Measurements from ENCODE around the gene PDE4B.
"Not testable (repeated sequence)": the region's sequence is repeated elsewhere in the genome, so short reads cannot be mapped to it uniquely, and the experiment has no call there.

The PDE4B gene

GRCh38 chr1:65991694-65992093, 199.0 kb downstream of the PDE4B start:
- DNase-seq (ENCODE audit: low read depth in 2 of 2, low spot score in 1 of 2), result no peak

GRCh38 chr1:65992165-65992821, 199.6 kb downstream of the PDE4B start:
- no peak for DNase-seq (ENCODE audit: low read depth in 2 of 2, low spot score in 1 of 2)

- DNase-seq (ENCODE audit: low read depth in 2 of 2, low spot score in 1 of 2), result no peak
Measured at GRCh38 chr1:65992831-65993271, 200.2 kb downstream of the PDE4B start.

GRCh38 chr1:65994223-65994622, 201.5 kb downstream of the PDE4B start:
- DNase-seq (ENCODE audit: low read depth in 2 of 2, low spot score in 1 of 2), result no peak

- DNase-seq (ENCODE audit: low read depth in 2 of 2, low spot score in 1 of 2), result no peak
Measured at GRCh38 chr1:65995336-65995735, 202.6 kb downstream of the PDE4B start.

GRCh38 chr1:65995928-65996327, 203.2 kb downstream of the PDE4B start:
- no peak for DNase-seq (ENCODE audit: low read depth in 2 of 2, low spot score in 1 of 2)

- DNase-seq (ENCODE audit: low read depth in 2 of 2, low spot score in 1 of 2), result no peak
Measured at GRCh38 chr1:65997693-65998092, 205.0 kb downstream of the PDE4B start.

GRCh38 chr1:65998763-65999583, 206.3 kb downstream of the PDE4B start:
- no peak for DNase-seq (ENCODE audit: low read depth in 2 of 2, low spot score in 1 of 2)

GRCh38 chr1:66000033-66000637, 207.4 kb downstream of the PDE4B start:
- DNase-seq (ENCODE audit: low read depth in 2 of 2, low spot score in 1 of 2), result no peak

- no peak for DNase-seq (ENCODE audit: low read depth in 2 of 2, low spot score in 1 of 2)
Measured at GRCh38 chr1:66003690-66004089, 211.0 kb downstream of the PDE4B start.

GRCh38 chr1:66006534-66006933, 213.8 kb downstream of the PDE4B start:
- not testable (repeated sequence) for DNase-seq (ENCODE audit: low read depth in 2 of 2, low spot score in 1 of 2)

- no peak for DNase-seq (ENCODE audit: low read depth in 2 of 2, low spot score in 1 of 2)
Measured at GRCh38 chr1:66012106-66012784, 219.6 kb downstream of the PDE4B start.

GRCh38 chr1:66013371-66013770, 220.7 kb downstream of the PDE4B start:
- DNase-seq (ENCODE audit: low read depth in 2 of 2, low spot score in 1 of 2), result no peak

- no peak for DNase-seq (ENCODE audit: low read depth in 2 of 2, low spot score in 1 of 2)
Measured at GRCh38 chr1:66022904-66023620, 230.4 kb downstream of the PDE4B start.

- no peak for DNase-seq (ENCODE audit: low read depth in 2 of 2, low spot score in 1 of 2)
Measured at GRCh38 chr1:66025188-66025587, 232.5 kb downstream of the PDE4B start.

- no peak for DNase-seq (ENCODE audit: low read depth in 2 of 2, low spot score in 1 of 2)
Measured at GRCh38 chr1:66028035-66028434, 235.3 kb downstream of the PDE4B start.

- no peak for DNase-seq (ENCODE audit: low read depth in 2 of 2, low spot score in 1 of 2)
Measured at GRCh38 chr1:66033781-66034180, 241.1 kb downstream of the PDE4B start.

- DNase-seq (ENCODE audit: low read depth in 2 of 2, low spot score in 1 of 2), result no peak
Measured at GRCh38 chr1:66035616-66036245, 243.0 kb downstream of the PDE4B start.

- DNase-seq (ENCODE audit: low read depth in 2 of 2, low spot score in 1 of 2), result no peak
Measured at GRCh38 chr1:66041654-66042053, 249.0 kb downstream of the PDE4B start.

GRCh38 chr1:66043186-66043585, 250.5 kb downstream of the PDE4B start:
- DNase-seq (ENCODE audit: low read depth in 2 of 2, low spot score in 1 of 2), result no peak

All from stimulated activated CD8-positive, alpha-beta memory T cell treated with anti-CD3 and anti-CD28 coated beads, Interleukin-4, amount 100 ng/mL, for 1 hour (primary cell).